ENCODE measurements around the gene RAP1GDS1.

DNA sequence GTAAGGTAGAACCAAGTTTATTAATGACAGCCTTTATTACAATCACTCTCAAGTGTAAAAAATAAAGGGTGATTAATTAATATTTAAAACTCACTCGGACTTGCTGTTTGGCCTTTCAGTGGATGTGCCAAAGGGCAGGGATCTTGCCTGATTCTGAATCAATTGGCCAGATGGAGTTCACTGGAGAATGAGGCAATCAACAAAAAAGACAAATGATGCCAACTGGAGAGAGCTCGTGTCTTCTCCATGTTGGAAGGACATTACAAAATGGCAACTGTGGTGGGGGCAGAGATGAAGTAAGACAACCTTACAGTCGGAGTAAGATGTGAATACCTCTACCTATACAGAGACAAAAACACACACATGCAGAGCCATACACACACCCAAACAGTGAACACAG is 209.2 kb downstream of the RAP1GDS1 start:
- TF ChIP-seq, protein P1, sequence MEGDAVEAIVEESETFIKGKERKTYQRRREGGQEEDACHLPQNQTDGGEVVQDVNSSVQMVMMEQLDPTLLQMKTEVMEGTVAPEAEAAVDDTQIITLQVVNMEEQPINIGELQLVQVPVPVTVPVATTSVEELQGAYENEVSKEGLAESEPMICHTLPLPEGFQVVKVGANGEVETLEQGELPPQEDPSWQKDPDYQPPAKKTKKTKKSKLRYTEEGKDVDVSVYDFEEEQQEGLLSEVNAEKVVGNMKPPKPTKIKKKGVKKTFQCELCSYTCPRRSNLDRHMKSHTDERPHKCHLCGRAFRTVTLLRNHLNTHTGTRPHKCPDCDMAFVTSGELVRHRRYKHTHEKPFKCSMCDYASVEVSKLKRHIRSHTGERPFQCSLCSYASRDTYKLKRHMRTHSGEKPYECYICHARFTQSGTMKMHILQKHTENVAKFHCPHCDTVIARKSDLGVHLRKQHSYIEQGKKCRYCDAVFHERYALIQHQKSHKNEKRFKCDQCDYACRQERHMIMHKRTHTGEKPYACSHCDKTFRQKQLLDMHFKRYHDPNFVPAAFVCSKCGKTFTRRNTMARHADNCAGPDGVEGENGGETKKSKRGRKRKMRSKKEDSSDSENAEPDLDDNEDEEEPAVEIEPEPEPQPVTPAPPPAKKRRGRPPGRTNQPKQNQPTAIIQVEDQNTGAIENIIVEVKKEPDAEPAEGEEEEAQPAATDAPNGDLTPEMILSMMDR (IDR thresholded peaks at IDR 0.05) = no peak
- TF ChIP-seq POLR2AphosphoS5 (IDR thresholded peaks at IDR 0.05) = no peak
- no peak for TF ChIP-seq POLR2A (IDR thresholded peaks at IDR 0.05; ENCODE audit: low read depth)

Measured in esophagus muscularis mucosa (tissue), 3 donors.